ENCODE data around the gene PLSCR1.
"Not testable (repeated sequence)": the region's sequence is repeated elsewhere in the genome, so short reads cannot be mapped to it uniquely, and the experiment has no call there.

PLSCR1 gene

GRCh38 chr3:146496251-146496650 lies 48.2 kb downstream of the PLSCR1 start:
- no peak overlapping the region for H3K4me3 Mint-ChIP-seq
- no peaks in the 10 kb centered on the region for H3K4me1 Mint-ChIP-seq
- peaks cover 13 to 15% of the 10 kb centered on the region in 2 donors for H3K27me3 Mint-ChIP-seq
- peaks cover under 1 to 5% of the 10 kb centered on the region in 2 donors for H3K9me3 Mint-ChIP-seq
- no peak overlapping the region for H3K27ac Mint-ChIP-seq
- ATAC-seq (replicated peaks) (no peak), DNase-seq (no peak)
- H3K36me3 Mint-ChIP-seq: no peaks in the 10 kb centered on the region

GRCh38 chr3:146493761-146494160 lies 50.6 kb downstream of the PLSCR1 start:
- no peaks in the 10 kb centered on the region for H3K36me3 Mint-ChIP-seq
- H3K27me3 Mint-ChIP-seq: peaks cover 17% of the 10 kb centered on the region in 2 donors
- peaks cover 4 to 9% of the 10 kb centered on the region in 2 donors for H3K9me3 Mint-ChIP-seq
- no peak for ATAC-seq (replicated peaks)
- no peak overlapping the region for H3K27ac Mint-ChIP-seq
- DNase-seq: no peak
- H3K4me1 Mint-ChIP-seq: no peaks in the 10 kb centered on the region
- no peak overlapping the region for H3K4me3 Mint-ChIP-seq

- no peaks in the 10 kb centered on the region for H3K4me1 Mint-ChIP-seq
- no peak overlapping the region for H3K4me3 Mint-ChIP-seq
- DNase-seq (no peak), ATAC-seq (replicated peaks) (no peak)
- H3K9me3 Mint-ChIP-seq: peaks cover 4 to 9% of the 10 kb centered on the region in 2 donors
- no peak overlapping the region for H3K27ac Mint-ChIP-seq
- peaks cover 17% of the 10 kb centered on the region in 2 donors for H3K27me3 Mint-ChIP-seq
- H3K36me3 Mint-ChIP-seq: no peaks in the 10 kb centered on the region
Observed at GRCh38 chr3:146493221-146493620, 51.2 kb downstream of the PLSCR1 start.

GRCh38 chr3:146491303-146491702 lies 53.1 kb downstream of the PLSCR1 start:
- Mint-ChIP-seq H3K36me3 (no peaks in the 10 kb centered on the region), H3K4me1 (no peaks in the 10 kb centered on the region), H3K27ac (no peak overlapping the region), H3K27me3 (peaks cover 17% of the 10 kb centered on the region in 2 donors), H3K9me3 (peaks cover 4% of the 10 kb centered on the region in 2 donors), H3K4me3 (no peak overlapping the region)
- DNase-seq (no peak), ATAC-seq (replicated peaks) (no peak)

- ATAC-seq (replicated peaks) (no peak), DNase-seq (no peak)
- peaks cover 4 to 5% of the 10 kb centered on the region in 2 donors for H3K36me3 Mint-ChIP-seq
- H3K9me3 Mint-ChIP-seq: peaks cover 14 to 23% of the 10 kb centered on the region in 2 donors
- H3K4me1 Mint-ChIP-seq: no peaks in the 10 kb centered on the region
- peaks cover 19 to 32% of the 10 kb centered on the region in 2 donors for H3K27me3 Mint-ChIP-seq
- no peak overlapping the region for H3K27ac Mint-ChIP-seq
- H3K4me3 Mint-ChIP-seq: no peak overlapping the region
Observed at GRCh38 chr3:146485297-146485696, 59.1 kb downstream of the PLSCR1 start.

GRCh38 chr3:146476094-146476740 lies 68.2 kb downstream of the PLSCR1 start:
- peaks cover 35 to 38% of the 10 kb centered on the region in 2 donors for H3K27me3 Mint-ChIP-seq
- no peaks in the 10 kb centered on the region for H3K36me3 Mint-ChIP-seq

GRCh38 chr3:146474976-146475375 lies 69.4 kb downstream of the PLSCR1 start:
- H3K27me3 Mint-ChIP-seq: peaks cover 31% of the 10 kb centered on the region in 2 donors
- not testable (repeated sequence) for H3K9me3 Mint-ChIP-seq; H3K4me1 Mint-ChIP-seq; H3K4me3 Mint-ChIP-seq; H3K36me3 Mint-ChIP-seq; H3K27ac Mint-ChIP-seq; DNase-seq; ATAC-seq (replicated peaks)

More at GRCh38 chr3:146476094-146476740, 68.2 kb downstream of the PLSCR1 start:
- peaks cover 0 to 4% of the 10 kb centered on the region in 2 donors for H3K9me3 Mint-ChIP-seq
- H3K4me1 Mint-ChIP-seq: no peaks in the 10 kb centered on the region
- ATAC-seq (replicated peaks) (no peak), DNase-seq (no peak)
- no peak overlapping the region for H3K27ac Mint-ChIP-seq
- no peak overlapping the region for H3K4me3 Mint-ChIP-seq

GRCh38 chr3:146473726-146474125 lies 70.7 kb downstream of the PLSCR1 start:
- Mint-ChIP-seq H3K4me3 (no peak overlapping the region), H3K27me3 (peaks cover 20 to 21% of the 10 kb centered on the region in 2 donors), H3K4me1 (peaks cover 0 to 14% of the 10 kb centered on the region in 2 donors), H3K9me3 (no peaks in the 10 kb centered on the region), H3K27ac (no peak overlapping the region), H3K36me3 (no peaks in the 10 kb centered on the region)
- DNase-seq (no peak), ATAC-seq (replicated peaks) (no peak)

- H3K4me1 Mint-ChIP-seq: peaks cover 0 to 14% of the 10 kb centered on the region in 2 donors
- H3K36me3 Mint-ChIP-seq: no peaks in the 10 kb centered on the region
- no peak overlapping the region for H3K27ac Mint-ChIP-seq
- ATAC-seq (replicated peaks) (no peak), DNase-seq (no peak)
- no peak overlapping the region for H3K4me3 Mint-ChIP-seq
- H3K27me3 Mint-ChIP-seq: peaks cover 10 to 11% of the 10 kb centered on the region in 2 donors
- no peaks in the 10 kb centered on the region for H3K9me3 Mint-ChIP-seq
Observed at GRCh38 chr3:146472611-146473010, 71.8 kb downstream of the PLSCR1 start.

- Mint-ChIP-seq H3K27ac (no peak overlapping the region), H3K4me1 (peaks cover 0 to 14% of the 10 kb centered on the region in 2 donors)
Observed at GRCh38 chr3:146471012-146471411, 73.4 kb downstream of the PLSCR1 start.

GRCh38 chr3:146470425-146470990 lies 73.9 kb downstream of the PLSCR1 start:
- no peak overlapping the region for H3K27ac Mint-ChIP-seq
- no peak for ATAC-seq (replicated peaks)

More at GRCh38 chr3:146471012-146471411, 73.4 kb downstream of the PLSCR1 start:
- DNase-seq (no peak), ATAC-seq (replicated peaks) (no peak)
- H3K27me3 Mint-ChIP-seq: peaks cover 6 to 10% of the 10 kb centered on the region in 2 donors
- no peak overlapping the region for H3K4me3 Mint-ChIP-seq
- H3K36me3 Mint-ChIP-seq: no peaks in the 10 kb centered on the region
- H3K9me3 Mint-ChIP-seq: no peaks in the 10 kb centered on the region

GRCh38 chr3:146469150-146470017 lies 75.0 kb downstream of the PLSCR1 start, which contains the start of gene PLSCR2:
PLSCR2 (minus strand) TSS chr3:146469561; CDS start chr3:146459904, 9,657 bp downstream.
- Mint-ChIP-seq H3K36me3 (no peaks in the 10 kb centered on the region), H3K9me3 (no peaks in the 10 kb centered on the region), H3K27ac (peak within 1 kb of the TSS; percentile 88), H3K4me1 (peaks cover 0 to 14% of the 10 kb centered on the region in 2 donors), H3K4me3 (peak within 1 kb of the TSS; percentile 85 to 88), H3K27me3 (peaks cover 0 to 2% of the 10 kb centered on the region in 2 donors)
- ATAC-seq (replicated peaks) (peak; percentile 99), DNase-seq (peak; percentile 81)

More at GRCh38 chr3:146470425-146470990, 73.9 kb downstream of the PLSCR1 start:
- H3K27me3 Mint-ChIP-seq: peaks cover 6 to 10% of the 10 kb centered on the region in 2 donors
- no peaks in the 10 kb centered on the region for H3K36me3 Mint-ChIP-seq
- no peaks in the 10 kb centered on the region for H3K9me3 Mint-ChIP-seq
- no peak for DNase-seq
- peaks cover 0 to 14% of the 10 kb centered on the region in 2 donors for H3K4me1 Mint-ChIP-seq
- peak overlapping the region; percentile 85 to 88 for H3K4me3 Mint-ChIP-seq

- Mint-ChIP-seq H3K4me3 (peak overlapping the region; percentile 85 to 88), H3K27me3 (no peaks in the 10 kb centered on the region), H3K27ac (peak overlapping the region; percentile 81), H3K9me3 (no peaks in the 10 kb centered on the region), H3K4me1 (peaks cover 0 to 14% of the 10 kb centered on the region in 2 donors), H3K36me3 (no peaks in the 10 kb centered on the region)
- no peak for ATAC-seq (replicated peaks)
- DNase-seq: no peak
Observed at GRCh38 chr3:146468671-146469149, 75.7 kb downstream of the PLSCR1 start.

GRCh38 chr3:146468234-146468633 lies 76.2 kb downstream of the PLSCR1 start:
- Mint-ChIP-seq H3K4me3 (no peak overlapping the region), H3K4me1 (peaks cover 0 to 14% of the 10 kb centered on the region in 2 donors), H3K36me3 (no peaks in the 10 kb centered on the region), H3K27me3 (no peaks in the 10 kb centered on the region), H3K27ac (no peak overlapping the region), H3K9me3 (no peaks in the 10 kb centered on the region)
- DNase-seq (no peak), ATAC-seq (replicated peaks) (no peak)

All from stimulated activated naive B cell treated with anti-CD40 and anti-IgM and Interleukin-4, amounts not matched to agents 10 μg/mL and 1 μg/mL and 100 μg/mL, for 72 hours (primary cell).